Inflammatory macrophage treated with lipopolysaccharide for 4 hours (primary cell): ENCODE data around the gene GLTP.
"Not testable (repeated sequence)": the region's sequence is repeated elsewhere in the genome, so short reads cannot be mapped to it uniquely, and the experiment has no call there.

ENCODE experiments used
- DNase-seq: peaks from one replicate; pipeline ENCODE4 v3.0.0-alpha.2; 2020

The GLTP gene

DNA sequence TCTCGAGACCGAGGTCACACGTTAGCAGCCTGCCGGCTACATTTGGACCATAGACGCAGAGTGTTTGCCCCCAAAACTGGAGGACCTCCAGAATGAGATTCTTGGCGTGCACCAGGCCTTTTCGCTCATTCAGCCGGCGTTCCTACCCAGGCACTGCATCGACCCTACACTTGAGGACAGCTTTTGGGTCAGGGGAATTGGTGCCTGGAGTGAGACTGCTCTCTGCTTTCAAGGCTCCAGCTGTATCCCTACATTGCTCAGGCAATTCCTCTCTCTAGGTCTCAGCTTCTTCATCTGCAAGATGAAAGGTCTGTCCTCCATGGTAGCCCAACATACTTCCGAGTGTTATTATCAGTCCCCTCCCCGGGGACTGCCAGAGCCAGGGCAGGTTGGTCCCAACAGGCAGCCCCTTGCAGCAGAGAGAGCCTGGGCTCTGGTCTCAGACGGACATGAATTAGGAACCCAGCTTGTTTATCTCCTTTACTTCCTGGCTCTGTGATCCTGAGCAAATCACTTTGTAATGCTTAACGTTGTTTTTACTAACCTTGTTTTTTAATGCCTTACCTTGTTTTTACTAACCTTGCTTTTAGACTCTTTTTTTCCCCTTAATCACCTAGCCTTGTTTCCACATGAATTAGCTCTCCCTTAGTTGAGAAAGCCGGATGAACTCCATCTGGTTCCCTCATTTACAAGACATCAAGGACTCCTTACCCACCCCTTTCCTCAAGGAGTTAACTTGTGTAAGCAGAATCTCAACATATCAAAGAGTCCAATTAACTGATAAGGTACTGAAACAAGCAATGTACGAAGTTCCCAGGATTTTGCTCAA is 20.6 kb upstream of the GLTP start:
- DNase-seq, result peak; percentile 10

DNA sequence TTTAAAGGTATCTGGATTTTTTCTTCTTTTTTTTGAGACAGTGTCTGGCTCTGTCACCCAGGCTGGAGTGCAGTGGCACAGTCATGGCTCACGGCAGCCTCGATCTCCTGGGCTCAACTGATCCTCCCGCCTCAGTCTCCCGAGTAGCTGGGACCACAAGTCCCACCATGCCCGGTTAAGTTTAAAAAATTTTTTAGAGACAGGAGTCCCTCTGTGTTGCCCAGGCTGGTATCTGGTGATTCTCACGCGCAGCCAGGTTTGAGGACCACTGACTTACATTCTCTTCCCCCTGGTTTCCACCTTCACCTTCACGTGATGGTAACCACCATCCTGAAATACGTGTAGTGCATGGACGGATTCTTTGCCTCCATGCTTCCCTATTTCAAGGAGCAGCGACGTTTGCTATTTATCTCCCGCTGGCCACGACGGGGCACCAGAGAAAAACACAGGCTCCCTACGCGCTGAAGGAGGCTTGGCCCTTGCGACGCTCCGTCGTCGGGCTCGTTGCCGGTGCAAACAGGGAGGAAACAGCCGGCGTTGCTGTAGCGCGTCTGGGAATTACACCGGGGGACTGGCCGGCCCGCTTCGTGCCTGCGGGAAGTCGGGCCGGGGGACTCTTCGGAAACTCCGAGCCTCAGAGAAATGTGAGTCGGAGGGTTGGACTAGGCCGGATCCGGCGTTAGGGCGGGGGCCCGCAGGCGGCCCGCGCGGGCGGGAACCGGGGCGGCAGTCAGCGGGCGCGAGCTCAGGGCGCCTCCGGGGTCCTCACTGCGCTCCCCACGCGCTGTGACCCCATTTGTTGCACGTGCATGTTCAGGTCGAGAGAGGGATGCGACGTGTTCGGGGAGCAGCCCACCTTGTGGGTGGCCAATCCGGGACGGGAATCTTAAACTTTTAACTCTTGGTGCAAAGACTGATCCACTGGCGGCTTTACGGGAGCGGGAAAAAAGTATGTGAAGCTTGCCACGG is 19.7 kb upstream of the GLTP start, which contains the start of gene TCHP:
Gene TCHP (plus strand): TSS at position 492 of the 969 bp plus-strand sequence. CDS start 2,753 bp downstream, outside the sequence.
- peak; percentile 90 for DNase-seq

DNA sequence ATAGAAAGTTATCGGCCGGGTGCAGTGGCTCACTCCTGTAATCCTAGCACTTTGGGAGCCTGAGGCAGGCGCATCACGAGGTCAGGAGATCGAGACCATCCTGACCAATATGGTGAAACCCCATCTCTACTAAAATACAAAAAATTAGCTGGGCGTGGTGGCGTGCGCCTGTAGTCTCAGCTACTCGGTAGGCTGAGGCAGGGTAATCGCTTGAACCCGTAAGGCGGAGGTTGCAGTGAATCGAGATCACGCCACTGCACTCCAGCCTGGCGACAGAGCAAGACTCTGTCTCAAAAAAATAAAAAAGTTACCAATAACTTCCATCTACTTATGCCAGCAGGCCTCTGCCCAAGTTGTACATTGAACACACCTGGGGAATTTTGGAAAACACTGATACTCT is 19.0 kb upstream of the GLTP start:
- DNase-seq, result not testable (repeated sequence)

DNA sequence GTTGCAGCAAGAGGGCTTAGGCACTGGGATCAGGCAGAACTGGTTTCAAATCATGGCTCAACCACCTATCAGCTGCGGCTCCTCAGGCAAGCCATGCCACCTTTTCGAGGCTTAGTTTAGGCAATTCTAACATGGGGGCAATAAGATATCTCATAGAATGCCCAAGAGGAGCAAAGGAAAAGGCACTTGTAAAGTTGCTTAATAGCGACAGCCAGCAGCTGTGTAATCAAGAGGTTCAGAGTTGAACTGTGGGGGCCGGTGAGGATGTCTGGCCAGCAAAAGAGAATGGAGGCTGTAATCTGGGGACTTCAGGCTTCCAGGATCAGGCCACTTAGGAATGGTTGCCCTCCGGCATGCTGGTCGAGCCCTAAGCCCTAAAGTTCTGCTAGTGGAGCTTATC is 16.7 kb upstream of the GLTP start:
- DNase-seq, result no peak

DNA sequence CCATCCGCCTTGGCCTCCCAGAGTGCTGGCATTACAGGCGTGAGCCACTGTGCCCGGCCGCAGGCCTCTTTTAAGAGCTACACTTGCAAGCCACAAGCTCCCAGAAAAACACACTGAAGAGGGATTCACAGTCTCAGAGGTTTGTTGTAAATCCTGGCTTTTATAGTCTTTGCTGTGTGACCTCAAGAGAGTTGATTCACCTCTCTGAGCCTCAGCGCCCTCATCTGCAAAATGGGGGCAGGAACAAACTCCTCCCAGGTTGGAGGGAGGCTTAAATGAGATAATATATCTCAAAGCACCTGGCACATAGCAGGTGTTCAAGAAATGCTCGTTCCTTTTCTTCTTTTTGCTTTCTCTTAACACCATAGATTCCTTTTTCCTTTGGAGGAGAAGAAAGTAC is 15.8 kb upstream of the GLTP start:
- no peak for DNase-seq

DNA sequence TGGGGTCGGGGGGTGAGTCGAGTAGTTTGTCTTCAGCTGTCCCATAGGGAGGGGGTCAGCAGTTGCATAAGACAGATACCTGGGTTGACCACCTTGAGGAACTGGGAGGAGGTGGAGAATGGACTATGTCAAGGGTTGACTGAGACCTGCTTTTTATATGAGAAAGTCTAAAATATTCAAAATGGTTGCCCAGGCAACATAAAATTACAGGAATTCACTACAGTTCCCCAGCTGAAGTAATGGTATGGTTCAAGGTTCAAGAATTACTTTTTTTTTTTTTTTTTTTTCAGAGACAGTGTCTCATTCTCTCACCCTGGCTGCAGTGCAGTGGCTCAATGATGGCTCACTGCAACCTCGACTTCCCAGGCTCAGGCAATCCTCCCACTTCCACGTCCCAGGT is 14.6 kb upstream of the GLTP start:
- no peak for DNase-seq

DNA sequence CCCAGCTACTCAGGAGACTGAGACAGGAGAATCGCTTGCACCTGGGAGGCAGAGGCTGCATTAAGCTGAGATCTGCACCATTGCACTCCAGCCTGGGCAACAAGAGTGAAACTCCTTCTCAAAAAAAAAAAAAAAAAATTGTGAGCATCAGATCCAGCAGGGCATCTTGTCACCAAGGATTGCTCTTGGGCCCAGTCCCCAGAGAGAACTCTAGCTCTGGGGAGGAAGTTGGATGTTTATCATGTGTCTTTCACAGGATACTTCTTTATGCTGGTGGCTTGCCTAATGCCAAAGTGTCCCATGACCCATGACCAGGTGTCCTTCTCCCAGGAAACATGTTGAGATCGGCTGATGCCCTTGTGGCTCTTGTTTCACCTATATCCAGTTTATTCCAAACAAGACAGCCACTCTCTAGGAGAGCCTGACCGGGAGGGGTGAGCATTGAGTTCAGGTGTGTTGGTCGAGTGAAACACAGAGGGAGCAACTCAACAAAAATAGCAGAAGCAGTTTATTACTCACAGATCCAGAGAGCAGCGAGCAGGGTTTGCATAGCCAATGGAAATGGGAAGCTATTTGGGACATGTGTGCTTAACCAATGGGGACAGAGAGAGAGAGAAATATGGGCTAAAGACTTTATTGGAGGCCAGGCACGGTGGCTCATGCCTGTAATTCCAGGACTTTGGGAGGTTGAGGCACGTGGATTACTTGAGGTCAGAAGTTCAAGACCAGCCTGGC is 13.1 kb upstream of the GLTP start:
- DNase-seq, result peak; percentile 47

DNA sequence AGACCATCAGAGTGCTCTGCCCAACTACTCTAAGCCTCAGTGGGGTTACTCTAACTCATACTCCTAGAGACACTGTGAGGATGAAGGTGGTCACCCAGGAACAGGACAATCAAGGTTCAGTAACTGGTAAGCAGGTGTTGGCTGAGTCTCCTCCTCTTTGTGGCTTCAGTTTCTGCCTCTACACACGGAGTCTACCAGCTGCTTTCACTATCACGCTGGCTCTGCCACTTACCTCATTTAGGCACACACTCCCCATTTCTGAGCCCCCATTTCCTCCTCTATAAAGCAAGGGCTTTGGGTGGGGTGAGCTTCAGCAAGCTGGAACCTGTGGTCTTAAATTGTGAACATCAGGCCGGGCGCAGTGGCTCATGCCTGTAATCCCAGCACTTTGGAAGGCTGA is 12.4 kb upstream of the GLTP start:
- no peak for DNase-seq

DNA sequence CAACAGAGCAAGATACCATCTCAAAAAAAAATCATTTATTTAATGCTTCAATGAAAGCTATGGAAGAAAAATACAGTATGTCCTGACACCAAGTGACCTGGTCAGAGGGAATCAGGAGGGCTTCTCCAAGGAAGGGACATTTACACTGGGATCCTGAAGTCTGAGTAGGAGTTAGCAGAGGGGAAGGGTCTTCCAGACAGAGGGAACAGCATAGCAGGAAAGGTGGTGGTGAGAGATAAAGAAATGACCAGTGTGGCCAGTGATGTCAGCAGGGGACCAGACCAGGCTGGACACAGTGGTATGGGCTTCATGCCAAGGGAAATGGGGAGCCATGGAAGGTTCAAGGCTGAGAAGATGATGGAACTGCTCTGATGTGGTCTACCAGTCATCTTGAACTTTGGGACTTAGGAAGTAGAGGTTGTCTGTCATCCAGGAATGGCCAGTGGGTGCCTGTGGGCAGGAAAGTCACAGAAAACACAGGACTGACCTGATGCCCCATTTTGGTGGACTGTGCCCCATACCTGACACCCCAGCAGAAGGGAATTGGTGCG is 11.9 kb upstream of the GLTP start:
- no peak for DNase-seq

DNA sequence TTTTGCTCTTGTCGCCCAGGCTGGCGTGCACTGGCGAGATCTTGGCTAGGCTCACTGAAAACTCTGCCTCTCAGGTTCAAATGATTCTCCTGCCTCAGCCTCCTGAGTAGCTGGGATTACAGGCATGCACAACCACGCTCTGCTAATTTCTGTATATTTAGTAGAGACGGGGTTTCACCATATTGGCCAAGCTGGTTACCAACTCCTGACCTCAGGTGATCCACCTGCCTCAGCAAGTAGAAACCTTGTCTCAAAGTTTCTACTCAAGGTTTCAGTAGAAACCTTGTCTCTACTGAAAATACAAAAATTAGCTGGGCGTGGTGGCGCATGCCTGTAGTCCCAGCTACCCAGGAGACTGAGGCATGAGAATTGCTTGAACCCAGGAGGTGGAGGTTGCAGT is 11.4 kb upstream of the GLTP start:
- DNase-seq, result not testable (repeated sequence)

DNA sequence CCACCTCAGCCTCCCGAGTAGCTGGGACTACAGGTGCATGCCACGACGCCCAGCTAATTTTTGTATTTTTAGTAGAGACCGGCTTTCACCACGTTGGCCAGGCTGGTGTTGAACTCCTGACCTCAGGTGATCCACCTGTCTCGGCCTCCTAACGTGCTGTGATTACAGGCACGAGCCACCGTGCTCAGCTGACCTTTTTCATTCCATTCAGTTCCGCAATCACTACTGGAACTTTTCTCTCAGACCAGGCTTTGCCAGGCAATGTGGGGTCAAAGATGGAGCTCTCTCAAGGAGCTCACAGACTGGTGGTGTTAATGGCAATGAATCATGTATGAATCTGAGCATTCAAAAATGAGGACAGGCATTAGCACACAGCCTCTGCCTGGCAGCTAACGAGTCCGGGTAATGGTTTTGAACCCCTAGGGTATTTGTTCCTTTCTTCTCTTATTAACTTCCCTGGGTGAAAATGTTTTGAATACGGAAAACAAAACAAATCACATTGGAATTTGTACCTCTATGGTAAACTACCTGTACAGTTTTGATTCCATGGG is 10.4 kb upstream of the GLTP start:
- no peak for DNase-seq

DNA sequence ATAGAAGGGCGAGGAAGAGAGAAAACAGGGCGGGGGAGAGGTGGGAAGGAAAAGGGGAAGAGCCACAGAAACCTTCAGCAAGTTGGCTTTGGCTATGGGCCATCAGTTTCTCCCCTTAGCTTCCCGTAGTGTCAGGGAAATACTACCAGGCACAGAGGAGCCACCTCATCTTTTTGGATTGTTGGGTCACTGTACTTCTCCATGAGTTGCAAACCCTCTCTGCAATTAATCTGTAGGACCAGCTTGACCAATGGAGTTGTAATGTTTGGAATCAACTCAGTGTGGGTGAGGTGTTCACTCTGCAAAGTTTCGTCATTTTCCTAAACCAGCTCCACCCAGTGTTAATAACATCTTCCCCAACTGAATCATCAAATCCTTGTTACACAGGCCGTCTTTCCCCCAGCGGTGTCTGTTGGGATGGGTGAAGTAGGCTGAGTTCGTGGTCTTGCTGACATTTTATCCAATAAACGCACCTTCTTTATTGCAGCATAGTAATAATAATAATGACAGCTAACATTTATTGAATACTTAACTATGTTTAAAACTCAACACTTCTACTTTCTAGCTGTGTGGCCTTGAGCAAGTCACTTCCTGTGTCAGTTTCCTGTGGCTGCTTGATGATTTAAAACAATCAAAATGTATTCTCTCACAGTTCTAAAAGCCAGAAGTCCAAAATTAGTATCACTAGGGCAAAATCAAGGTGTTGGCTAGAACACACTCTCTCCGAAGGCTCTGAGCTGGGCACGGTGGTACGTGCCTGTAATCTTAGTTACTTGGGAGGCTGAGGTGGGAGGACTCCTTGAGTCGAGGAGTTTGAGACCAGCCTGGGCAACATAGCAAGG is 8.1 kb upstream of the GLTP start:
- DNase-seq, result peak; percentile 92

DNA sequence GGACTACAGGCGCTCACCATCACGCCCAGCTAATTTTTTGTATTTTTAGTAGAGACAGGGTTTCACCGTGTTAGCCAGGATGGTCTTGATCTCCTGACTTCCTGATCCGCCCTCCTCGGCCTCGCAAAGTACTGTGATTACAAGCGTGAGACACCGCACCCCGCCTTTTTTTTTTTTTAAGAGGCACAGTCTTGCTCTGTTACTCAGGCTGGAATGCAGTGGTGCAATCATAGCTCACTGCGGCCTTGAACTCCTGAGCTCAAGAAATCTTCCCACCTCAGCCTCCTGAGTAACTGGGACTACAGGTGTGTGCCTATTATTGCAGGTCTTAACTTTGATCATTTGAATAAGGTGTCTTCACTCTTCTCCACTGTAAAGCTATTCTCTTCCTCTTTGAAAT is 5.3 kb upstream of the GLTP start:
- DNase-seq, result no peak

DNA sequence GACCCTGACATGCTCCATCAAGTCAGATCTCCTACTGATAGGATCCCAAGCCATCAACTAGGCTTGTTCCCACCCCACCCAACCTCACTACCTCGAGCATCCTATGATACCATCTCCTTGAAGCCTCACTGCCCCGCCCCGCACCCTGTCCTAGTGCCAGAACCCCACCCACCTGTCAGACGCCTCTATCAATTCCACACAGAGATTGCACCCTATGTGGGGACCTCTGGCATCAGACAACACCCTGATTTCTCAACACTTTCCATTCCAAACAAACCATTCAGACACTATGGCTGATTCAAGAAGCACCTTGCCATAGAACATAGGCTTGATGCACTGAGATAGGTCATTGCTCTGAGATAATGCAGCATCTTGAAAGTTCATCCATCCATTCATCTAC is 3.1 kb upstream of the GLTP start:
- no peak for DNase-seq

DNA sequence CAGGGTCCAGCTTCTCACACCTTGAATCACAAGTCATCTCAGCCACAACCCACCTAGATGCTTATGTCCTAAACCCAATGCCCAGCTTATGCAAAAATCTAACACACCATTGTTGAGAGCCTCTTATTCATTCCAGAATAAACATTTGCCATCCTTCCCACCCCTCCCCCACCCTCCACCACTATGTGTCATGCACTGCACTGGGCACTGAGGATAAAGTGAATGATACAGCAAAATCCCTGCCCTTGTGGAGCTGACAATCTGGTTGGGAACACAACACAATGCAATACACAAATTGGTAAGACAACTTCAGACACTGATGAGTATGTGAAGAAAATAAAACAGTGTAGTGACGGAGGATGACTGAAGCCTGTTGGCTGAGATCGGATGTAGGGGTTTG is 1.4 kb upstream of the GLTP start:
- DNase-seq, result no peak

DNA sequence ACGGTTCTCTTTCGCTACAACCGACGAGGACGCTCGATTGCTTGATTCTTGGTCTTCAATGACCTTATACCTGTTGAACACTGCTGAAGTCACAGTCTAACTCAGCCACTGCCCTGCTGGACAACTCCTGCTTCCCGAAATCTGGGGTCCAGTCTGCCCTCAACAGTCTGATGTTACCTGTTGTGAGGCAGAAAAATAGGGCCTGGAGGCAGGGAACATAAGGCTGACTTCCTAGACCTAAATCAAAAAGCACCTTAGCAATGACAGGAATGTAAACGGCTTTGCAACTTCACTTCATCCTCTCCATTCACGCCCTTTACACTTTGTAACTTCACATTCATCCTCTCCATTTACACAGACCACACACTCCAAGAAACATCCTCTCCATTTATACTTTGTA is 597 bp upstream of the GLTP start:
- DNase-seq, result no peak

DNA sequence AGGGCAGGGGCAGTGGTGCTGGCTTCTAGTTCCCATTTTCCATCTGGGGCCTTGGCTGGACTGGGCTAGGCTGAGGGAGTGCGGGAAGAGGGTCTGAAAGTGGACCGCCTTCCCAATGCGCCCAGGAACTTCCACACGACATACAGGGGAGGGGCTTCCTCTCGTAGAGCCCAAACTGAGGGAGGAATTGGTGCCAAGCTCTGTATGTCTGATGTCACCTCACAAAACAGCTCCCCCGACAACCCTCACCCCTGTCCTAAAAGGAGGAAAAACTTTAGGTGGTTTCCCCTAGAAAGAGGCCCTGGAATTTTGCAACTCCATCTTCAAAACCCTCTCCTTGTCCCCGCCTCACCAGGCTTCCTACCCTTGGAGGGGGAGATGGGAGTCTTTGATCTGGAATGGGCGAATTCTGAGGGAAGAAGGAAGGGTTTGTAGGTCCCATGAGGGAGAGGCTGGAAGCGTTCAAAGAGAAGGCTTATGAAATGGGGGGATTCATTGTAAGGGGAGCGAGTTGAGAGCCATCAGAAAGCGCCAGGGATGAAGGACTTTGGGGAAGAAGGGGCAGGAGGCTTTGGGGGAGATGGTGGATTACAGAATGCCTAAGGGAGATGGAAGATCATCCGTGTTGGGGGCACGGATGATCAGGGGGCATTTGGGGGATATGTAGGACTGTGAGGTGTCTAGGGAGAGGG is 844 bp downstream of the GLTP start:
- peak; percentile 37 for DNase-seq

DNA sequence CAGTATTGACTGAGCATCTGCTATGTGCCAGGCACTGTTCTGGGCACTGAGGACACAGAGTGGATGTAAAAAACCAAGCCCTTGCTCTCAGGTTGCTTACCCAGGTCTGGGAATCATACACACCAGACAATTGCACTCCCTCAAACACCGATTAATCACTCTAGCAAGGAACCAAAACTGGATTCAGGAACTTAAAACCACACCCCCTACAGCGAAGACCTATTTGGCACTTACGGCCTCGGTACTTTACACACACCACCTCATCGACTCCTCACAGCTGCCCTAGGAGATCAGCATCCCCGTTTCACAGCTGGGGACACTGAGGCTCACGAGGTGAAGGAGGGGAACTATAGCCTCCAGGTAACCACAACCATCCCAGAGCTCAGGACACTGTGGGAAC is 1.6 kb downstream of the GLTP start:
- DNase-seq, result peak; percentile 75

DNA sequence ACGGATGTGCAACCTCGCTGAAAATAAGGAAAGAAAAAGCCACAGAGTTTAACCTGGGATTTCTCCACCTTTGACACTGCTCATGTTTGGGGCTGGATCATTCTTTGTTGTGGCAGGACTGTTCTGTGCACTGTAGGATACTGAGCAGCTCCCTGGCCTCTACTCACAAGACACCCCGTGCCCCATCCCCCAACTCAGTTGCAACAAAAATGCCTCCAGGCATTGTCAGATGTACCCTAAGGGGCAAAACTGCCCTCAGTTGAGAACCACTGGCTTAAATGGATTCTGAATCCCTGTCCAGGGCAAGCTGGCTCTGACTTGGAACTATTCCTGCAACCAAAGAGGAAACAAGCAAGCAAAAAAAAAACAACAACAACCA is 2.1 kb downstream of the GLTP start:
- no peak for DNase-seq

DNA sequence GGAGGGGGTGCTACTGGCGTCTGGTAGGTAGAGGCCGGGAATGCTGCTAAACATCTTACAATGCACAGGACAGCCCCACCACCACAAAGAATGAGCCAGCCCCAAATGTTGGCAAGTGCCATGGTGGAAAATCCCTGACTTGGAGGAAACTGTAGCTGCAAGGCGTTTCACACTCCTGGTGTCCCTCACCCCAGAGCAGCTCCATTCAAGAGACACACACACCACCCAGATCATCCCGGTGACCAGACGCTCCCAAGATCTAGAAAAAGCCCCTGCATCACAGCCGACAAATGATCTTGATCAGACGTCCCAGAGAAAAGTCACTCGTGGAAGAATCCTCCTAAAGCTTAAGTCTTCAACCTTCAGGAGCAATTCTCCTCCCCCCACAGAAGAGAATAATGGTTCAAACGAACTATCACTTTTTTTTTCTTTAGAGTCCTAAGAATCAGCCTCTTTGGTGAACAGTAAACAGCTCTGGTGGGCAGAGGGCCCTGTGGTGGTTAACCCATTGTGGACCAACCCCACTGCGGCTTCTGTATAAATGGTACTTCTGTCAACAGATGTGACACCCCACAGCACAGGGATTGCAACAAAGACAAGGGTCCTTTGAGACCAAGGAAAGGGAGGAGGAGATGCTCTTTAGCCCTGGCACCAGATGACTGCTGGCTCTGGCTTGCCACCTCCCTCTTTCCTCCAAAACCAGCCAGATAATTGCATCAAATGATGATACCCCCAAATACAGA is 2.7 kb downstream of the GLTP start:
- no peak for DNase-seq
